Activated naive CD8-positive, alpha-beta T cell treated with anti-CD3 and anti-CD28 coated beads for 36 hours (primary cell): ENCODE measurements around the gene ARHGEF1. TPM values are rescaled to one million over a fixed set of nuclear protein-coding genes. Genes with fewer than 3 reads are reported as not detected.
"Not testable (repeated sequence)": the region's sequence is repeated elsewhere in the genome, so short reads cannot be mapped to it uniquely, and the experiment has no call there.

Source experiments
- DNase-seq: peaks from one replicate; pipeline ENCODE4 v3.0.0; 2021
- H3K27ac Mint-ChIP-seq: one replicate; pipeline ENCODE4 v1.8.0; 2022; ENCODE audit warnings: mild to moderate bottlenecking, moderate library complexity, mixed read lengths
- H3K27me3 Mint-ChIP-seq: one replicate; pipeline ENCODE4 v1.8.0; 2022; ENCODE audit warnings: mild to moderate bottlenecking, mixed read lengths
- H3K36me3 Mint-ChIP-seq: one replicate; pipeline ENCODE4 v1.8.0; 2021; ENCODE audit warnings: mild to moderate bottlenecking, mixed read lengths
- H3K4me1 Mint-ChIP-seq: one replicate; pipeline ENCODE4 v1.8.0; 2021; ENCODE audit warnings: mixed read lengths
- H3K4me3 Mint-ChIP-seq: one replicate; pipeline ENCODE4 v1.8.0; 2022; ENCODE audit warnings: mild to moderate bottlenecking, moderate library complexity, mixed read lengths
- H3K9me3 Mint-ChIP-seq: one replicate; pipeline ENCODE4 v1.8.0; 2022; ENCODE audit warnings: mixed read lengths
- total RNA-seq, 2 experiments: library from RNA; stranded (reverse); gene quantifications; one replicate each; pipeline ENCODE4 v1.2.3, GENCODE V29; 2021

ARHGEF1 gene
- total RNA-seq, 2 experiments from 2014 or later: 285 to 295 TPM

- peak overlapping the region; percentile 93 for H3K27ac Mint-ChIP-seq
- H3K9me3 Mint-ChIP-seq: no peaks in the 10 kb centered on the region
- peaks cover 78% of the 10 kb centered on the region for H3K4me1 Mint-ChIP-seq
- no peaks in the 10 kb centered on the region for H3K27me3 Mint-ChIP-seq
- DNase-seq: no peak
- H3K4me3 Mint-ChIP-seq: no peak overlapping the region
- peaks cover 45% of the 10 kb centered on the region for H3K36me3 Mint-ChIP-seq
Observed at GRCh38 chr19:41872384-41872774, 10.6 kb upstream of the ARHGEF1 start.

- Mint-ChIP-seq H3K27ac (peak overlapping the region; percentile 93), H3K4me1 (peaks cover 78% of the 10 kb centered on the region), H3K36me3 (peaks cover 41% of the 10 kb centered on the region), H3K9me3 (no peaks in the 10 kb centered on the region), H3K27me3 (no peaks in the 10 kb centered on the region), H3K4me3 (peak overlapping the region; percentile 10)
- DNase-seq: peak; percentile 74
Observed at GRCh38 chr19:41872775-41873647, 10.0 kb upstream of the ARHGEF1 start.

- not testable (repeated sequence) for DNase-seq, H3K27me3 Mint-ChIP-seq, H3K9me3 Mint-ChIP-seq
- Mint-ChIP-seq H3K4me3 (peak overlapping the region; percentile 20), H3K36me3 (peaks cover 19% of the 10 kb centered on the region), H3K27ac (peak overlapping the region; percentile 91), H3K4me1 (peaks cover 69% of the 10 kb centered on the region)
Observed at GRCh38 chr19:41875973-41876372, 7.0 kb upstream of the ARHGEF1 start.

- Mint-ChIP-seq H3K36me3 (peaks cover 9% of the 10 kb centered on the region), H3K4me1 (peaks cover 65% of the 10 kb centered on the region), H3K4me3 (peak within 1 kb of the TSS; percentile 82), H3K27me3 (no peaks in the 10 kb centered on the region), H3K27ac (peak within 1 kb of the TSS; percentile 91), H3K9me3 (no peaks in the 10 kb centered on the region)
- DNase-seq: peak; percentile 62
Observed at GRCh38 chr19:41876847-41877832, 5.8 kb upstream of the ARHGEF1 start, which contains the start of gene CD79A. CD79A (plus strand) TSS chr19:41877279; CDS start chr19:41877305, 26 bp downstream.

GRCh38 chr19:41877916-41878905 is 4.8 kb upstream of the ARHGEF1 start:
- Mint-ChIP-seq H3K9me3 (no peaks in the 10 kb centered on the region), H3K4me1 (peaks cover 62% of the 10 kb centered on the region), H3K27ac (peak overlapping the region; percentile 91), H3K4me3 (peak overlapping the region; percentile 82), H3K27me3 (no peaks in the 10 kb centered on the region), H3K36me3 (peaks cover 5% of the 10 kb centered on the region)
- peak; percentile 52 for DNase-seq

GRCh38 chr19:41879080-41879479 is 3.9 kb upstream of the ARHGEF1 start:
- DNase-seq: no peak
- Mint-ChIP-seq H3K4me3 (no peak overlapping the region), H3K36me3 (peaks cover 11% of the 10 kb centered on the region), H3K27ac (peak overlapping the region; percentile 91), H3K9me3 (no peaks in the 10 kb centered on the region), H3K4me1 (peaks cover 60% of the 10 kb centered on the region), H3K27me3 (no peaks in the 10 kb centered on the region)

GRCh38 chr19:41879670-41880328 is 3.2 kb upstream of the ARHGEF1 start:
- Mint-ChIP-seq H3K4me3 (no peak overlapping the region), H3K27me3 (no peaks in the 10 kb centered on the region), H3K4me1 (peaks cover 58% of the 10 kb centered on the region), H3K9me3 (no peaks in the 10 kb centered on the region), H3K27ac (no peak overlapping the region), H3K36me3 (peaks cover 13% of the 10 kb centered on the region)
- DNase-seq: no peak

- no peak for DNase-seq
- no peak overlapping the region for H3K4me3 Mint-ChIP-seq
- peaks cover 60% of the 10 kb centered on the region for H3K4me1 Mint-ChIP-seq
- H3K9me3 Mint-ChIP-seq: no peaks in the 10 kb centered on the region
- no peak overlapping the region for H3K27ac Mint-ChIP-seq
- peaks cover 17% of the 10 kb centered on the region for H3K36me3 Mint-ChIP-seq
- H3K27me3 Mint-ChIP-seq: no peaks in the 10 kb centered on the region
Observed at GRCh38 chr19:41880329-41880708, 2.7 kb upstream of the ARHGEF1 start.

- H3K4me1 Mint-ChIP-seq: peaks cover 52% of the 10 kb centered on the region
Observed at GRCh38 chr19:41883463-41883820, 458 bp downstream of the ARHGEF1 start.

GRCh38 chr19:41883821-41884733 is 1.1 kb downstream of the ARHGEF1 start:
- H3K36me3 Mint-ChIP-seq: peaks cover 38% of the 10 kb centered on the region
- peak; percentile 95 for DNase-seq
- H3K4me3 Mint-ChIP-seq: peak overlapping the region; percentile 93
- no peaks in the 10 kb centered on the region for H3K27me3 Mint-ChIP-seq
- no peaks in the 10 kb centered on the region for H3K9me3 Mint-ChIP-seq
- H3K4me1 Mint-ChIP-seq: peaks cover 53% of the 10 kb centered on the region
- peak overlapping the region; percentile 95 for H3K27ac Mint-ChIP-seq

More at GRCh38 chr19:41883463-41883820, 458 bp downstream of the ARHGEF1 start:
- Mint-ChIP-seq H3K36me3 (peaks cover 33% of the 10 kb centered on the region), H3K27me3 (no peaks in the 10 kb centered on the region), H3K27ac (peak overlapping the region; percentile 95), H3K9me3 (no peaks in the 10 kb centered on the region), H3K4me3 (peak overlapping the region; percentile 93)
- DNase-seq: no peak

GRCh38 chr19:41886761-41887710 is 4.1 kb downstream of the ARHGEF1 start:
- peaks cover 55% of the 10 kb centered on the region for H3K36me3 Mint-ChIP-seq
- H3K4me3 Mint-ChIP-seq: peak overlapping the region; percentile 79
- no peaks in the 10 kb centered on the region for H3K9me3 Mint-ChIP-seq

More at GRCh38 chr19:41886761-41887710, 4.1 kb downstream of the ARHGEF1 start:
- H3K4me1 Mint-ChIP-seq: peaks cover 53% of the 10 kb centered on the region
- no peaks in the 10 kb centered on the region for H3K27me3 Mint-ChIP-seq
- peak; percentile 73 for DNase-seq
- H3K27ac Mint-ChIP-seq: peak overlapping the region; percentile 92
